HK-2 (cell line): ENCODE measurements around the gene GSC2.
"Not testable (repeated sequence)": the region's sequence is repeated elsewhere in the genome, so short reads cannot be mapped to it uniquely, and the experiment has no call there.

Experiments used
- DNase-seq: peaks from one replicate; pipeline ENCODE4 v3.0.0-alpha.2; 2018; ENCODE audit not compliant: unreplicated experiment

The GSC2 gene

DNA sequence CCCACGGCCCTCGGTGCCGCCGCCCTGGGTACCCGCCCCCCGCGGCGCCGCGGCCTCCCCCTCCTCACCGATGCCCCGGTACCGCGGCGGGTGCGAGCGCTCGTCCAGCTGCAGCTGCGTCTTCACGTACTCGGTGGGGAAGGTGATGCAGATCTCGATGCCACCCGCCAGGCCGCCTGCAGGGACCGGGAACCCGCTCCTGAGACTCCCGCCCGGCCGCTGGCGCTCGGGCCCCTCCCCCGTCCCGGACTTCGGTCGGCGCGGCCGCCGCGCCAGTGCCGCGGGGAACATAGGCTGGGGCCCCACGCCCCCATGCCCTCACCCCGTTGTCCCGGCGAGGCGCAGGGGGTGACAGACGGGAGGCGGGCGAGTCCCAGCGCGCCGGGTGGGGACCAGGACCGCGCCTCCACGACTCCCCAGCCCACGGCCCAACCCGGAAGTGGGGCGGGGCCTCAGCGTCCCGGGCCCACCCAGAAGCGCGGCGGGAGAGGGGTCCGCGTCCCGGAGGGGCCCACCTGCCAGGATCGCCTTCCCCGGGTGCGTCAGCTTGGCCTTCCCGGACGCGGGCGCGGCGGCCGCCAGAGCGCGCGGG lies 28.1 kb upstream of the GSC2 start:
- no peak for DNase-seq

DNA sequence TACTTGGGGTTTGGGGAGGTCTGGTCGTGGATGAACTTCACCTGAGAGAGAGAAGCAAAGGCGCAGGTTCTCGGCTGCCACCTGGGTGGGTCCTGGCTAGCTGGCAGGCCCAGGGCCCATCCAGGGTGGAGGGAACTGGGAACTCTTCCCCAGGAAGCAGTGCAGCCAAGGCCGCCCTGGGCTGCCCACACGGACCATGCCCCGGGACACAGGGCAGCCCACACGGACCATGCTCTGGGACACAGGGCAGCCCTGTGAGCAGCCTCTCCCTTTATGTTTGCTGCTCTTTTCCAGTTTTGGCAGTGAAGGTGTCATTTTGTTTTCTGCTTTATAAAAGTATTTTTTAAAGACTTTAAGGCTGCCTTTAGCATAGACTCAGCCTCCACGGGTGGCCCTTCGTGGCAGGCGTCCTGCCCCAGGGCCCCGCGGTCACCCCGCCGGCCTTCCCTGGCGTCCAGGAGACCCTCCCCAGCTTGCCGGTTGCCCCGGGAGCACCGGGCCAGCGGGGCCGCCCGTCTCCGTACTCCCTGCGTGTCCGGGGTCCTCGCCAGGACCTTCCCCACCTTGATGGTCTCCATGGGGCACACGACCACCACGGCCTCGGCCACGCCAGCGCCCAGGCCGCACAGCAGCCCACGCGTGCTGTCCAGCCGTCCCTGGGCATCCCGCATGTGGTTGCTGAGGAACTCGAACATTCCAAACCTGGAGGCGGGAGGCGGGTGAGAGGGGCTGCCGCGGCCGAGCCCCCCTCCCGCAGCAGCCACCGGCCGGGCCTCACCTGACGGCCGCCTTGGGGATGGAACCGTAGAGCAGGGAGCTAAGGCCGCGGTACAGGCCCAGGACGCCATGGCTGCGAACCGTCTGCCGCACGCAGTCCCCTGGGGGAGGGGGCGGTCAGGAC lies 27.3 kb upstream of the GSC2 start:
- DNase-seq: no peak

DNA sequence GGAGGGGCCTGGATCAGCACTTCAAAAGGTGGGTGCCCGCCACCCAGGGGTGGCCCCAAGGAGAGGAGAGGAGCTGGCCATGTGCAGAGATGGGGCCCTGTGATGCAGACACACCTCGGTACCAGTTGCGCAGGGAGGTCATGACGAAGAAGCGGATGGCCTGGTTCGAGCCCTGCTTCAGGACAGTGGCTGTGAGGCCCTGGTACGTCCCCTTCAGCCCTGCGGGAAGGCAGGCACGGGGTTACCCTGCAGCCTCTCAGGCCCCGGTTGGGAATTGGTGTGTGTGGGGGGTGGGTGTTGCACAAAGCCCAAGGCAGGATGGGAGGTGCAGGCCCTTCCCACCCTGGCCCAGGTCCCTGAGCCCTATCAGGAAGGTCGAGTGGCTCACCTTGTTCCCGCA lies 26.6 kb upstream of the GSC2 start:
- no peak for DNase-seq

DNA sequence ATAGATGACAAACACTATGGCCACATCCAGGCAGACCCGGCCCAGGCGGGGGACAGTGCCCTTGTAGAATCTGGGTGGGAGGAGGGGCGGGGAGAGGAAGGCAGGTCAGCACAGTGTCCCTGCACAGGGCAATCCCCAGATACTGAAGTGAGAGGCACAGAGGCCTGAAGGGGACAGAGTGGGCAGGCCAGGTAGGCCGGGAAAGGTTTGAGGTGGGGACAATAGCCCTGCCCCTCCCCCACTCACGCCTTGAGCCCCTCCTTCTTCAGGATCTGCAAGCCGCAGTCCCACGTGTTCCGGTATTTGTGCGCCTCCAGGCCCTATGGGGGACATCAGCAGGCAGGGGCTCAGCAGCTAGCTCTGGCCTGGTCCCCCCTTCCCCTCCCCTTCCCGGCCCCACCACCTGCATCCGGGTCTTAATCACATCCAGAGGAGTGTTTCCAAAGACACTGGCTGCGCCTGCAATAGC lies 26.1 kb upstream of the GSC2 start:
- DNase-seq: no peak

DNA sequence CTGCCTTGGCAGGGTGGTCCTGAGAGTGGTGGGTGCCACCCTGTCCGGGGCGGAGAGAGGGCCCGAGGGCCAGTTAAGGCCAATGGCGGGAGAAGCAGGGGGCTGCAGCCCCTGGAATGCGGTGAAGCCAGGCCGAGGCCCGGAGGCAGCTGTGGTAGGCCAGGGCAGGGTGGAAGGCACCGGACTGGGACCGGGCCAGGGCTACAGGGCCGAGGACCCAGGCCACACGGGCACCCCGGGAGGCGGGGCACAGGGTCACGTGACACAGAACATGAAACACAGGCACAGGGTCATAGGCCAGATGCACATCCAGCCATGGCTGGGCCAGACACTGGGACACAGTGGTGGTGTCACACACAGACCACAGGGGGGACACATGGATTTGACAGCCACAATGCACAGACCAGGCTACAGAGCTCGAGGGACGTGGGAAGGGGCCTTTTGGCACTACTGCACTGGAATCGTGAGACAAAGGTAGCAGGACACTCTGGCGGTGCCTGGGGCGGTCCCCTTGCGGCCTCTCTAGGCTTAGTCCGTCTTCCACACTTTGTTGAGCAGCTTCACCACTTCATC lies 25.6 kb upstream of the GSC2 start:
- no peak for DNase-seq

DNA sequence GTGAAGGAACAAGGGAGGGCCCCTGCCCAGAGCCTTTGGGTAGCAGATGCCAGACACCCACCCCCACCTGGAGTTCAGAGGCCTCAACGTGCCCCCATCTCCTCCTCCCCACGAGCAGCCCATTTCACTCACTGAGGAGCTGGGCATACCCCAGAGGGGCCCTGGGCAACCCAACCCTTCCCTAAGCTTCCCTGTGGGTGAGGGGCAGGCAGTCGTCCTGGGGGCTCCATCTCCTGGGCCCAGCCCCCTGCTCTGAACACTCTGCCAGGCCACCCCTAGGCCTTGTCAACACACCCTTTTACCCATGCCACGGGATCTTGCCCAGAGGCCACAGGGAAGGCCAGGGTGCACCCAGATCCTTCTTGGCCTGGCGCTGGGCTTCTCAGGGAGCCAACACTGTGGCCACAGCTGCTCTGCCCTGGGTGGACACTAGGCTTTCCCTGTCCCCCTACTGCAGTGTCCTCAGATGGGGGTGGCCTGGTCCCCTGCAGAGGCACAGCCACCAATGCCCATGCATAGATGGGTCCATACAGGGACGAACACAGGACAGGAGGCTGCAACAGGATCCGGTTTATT lies 25.0 kb upstream of the GSC2 start:
- DNase-seq: no peak

DNA sequence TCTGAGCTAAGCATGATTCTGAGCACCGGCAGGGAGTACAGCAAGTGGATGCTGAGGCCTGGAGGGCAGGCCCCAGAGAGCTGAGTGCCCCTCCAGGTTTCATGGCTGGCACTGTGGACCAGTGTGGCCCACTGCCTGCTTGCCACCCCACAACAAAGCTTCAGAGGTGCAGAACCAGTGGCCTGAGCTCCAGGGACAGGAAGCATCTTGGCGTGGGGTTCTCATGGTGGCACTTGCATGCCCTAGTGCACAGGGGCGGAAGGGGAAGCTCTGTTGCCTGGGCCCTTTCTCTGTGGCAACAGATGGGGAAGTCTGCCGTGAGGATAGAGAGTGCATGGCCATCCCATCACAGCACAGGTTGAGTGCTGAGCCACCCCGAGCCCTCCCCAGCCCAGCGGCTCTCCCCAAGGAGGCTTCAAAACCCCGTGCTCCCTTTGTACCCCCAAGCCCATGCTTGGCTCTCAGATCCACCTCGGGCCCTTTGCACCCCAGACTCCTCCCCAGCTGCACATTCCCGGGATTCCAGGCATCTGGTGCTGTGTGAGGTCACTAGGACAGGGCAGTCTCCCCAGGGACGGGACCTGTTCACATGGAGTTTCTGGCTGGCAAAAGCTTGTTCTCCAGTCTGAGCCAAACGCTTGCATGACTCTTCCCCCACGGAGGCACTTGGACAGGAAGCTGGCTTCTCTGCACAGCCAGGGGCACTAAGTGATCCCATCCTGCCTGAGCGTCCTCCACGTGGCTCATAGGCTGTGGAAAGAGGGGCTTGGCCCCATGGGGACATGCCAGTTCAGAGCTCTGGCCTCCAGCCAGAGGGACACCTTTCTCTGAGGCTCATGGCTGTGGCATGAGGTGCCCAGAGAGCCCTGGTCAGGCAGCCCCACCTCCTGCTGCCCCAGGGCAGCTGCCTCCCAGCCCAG lies 24.3 kb upstream of the GSC2 start:
- peak; percentile 69 for DNase-seq

DNA sequence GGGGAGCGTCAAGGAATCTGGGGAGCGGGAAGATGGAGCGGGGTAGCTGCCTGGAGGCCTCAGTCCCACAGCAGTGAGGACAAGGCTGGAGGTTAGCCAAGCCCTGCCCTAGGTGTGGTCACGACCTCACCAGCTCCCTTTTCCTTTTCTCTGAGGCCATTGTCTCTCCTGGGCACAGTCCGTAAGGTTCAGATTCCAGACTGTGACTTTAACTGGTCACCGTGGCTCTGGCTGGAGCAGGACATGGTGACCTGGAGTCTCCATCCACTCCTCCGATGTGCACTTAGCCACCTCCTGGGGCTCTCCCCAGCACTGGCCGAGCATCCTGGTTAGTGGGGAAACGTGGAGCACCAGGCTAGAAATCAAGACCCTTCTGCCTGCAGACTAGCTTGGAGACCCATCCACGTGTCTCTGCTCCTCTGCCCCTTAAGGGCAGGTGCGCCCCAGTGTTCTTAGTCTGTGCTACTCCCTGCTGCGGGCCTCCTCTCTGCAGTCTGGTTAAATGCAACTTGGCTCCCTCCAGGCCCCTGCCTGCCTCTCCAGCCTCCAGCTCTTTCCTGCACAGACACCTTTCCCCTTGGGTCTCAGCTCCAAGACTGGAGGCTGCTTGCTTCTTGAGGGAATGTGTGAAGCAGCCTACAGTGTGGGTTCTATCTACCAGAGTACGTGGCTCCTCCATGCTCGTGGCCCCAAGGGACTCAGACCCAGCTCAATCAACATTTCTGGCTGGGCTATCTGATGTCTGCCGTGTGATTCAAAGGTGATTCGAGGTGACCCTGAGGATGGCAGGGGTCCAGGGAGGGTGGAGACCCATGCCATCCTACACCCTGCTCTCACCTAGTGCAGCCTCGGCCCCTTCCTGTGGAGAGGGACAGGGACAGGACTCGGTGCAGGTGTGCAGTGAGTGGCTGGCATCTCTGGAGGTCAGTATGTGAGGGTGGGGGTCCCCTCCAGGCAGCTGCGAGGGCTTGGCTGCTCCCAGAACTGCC lies 23.2 kb upstream of the GSC2 start:
- DNase-seq: no peak

DNA sequence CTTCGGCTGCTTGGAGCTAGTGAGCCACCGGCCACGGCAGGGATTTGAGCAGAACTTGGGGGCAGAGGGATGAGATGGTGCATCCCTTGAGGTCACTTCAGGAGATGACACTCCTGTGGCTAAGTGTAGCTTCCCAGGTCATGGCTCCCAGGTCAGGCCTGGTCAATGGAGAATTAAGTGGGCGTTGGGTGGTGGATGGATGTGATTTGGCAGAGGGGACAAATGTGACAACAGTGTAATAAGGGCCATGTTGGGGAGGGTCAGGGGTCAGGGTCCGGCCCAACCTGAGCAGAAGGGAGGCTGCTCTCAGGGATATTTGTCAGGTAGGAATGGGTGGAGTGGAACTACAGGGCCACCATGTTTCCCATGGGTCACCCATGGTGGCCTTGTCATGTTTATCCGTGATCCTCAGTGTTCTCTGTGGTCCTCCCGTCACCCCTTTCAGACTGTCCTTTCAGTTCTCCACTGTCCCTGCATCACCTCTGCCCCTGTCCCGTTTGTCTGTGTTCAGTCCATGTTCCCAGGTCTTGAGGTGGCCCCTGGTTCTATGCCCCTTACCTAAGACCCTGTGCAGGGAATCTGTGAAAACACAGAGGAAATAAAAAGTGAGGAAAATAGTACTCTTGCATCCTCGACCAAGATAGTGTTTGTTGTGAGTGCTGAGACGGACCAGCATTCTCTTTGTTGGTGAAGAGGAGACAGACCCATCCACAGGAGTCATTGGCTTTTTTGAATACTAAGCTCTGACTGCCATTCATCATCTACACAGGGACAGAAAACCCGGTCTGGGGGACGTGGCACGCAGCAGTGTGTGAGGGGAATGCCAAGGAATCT lies 22.3 kb upstream of the GSC2 start:
- no peak for DNase-seq

DNA sequence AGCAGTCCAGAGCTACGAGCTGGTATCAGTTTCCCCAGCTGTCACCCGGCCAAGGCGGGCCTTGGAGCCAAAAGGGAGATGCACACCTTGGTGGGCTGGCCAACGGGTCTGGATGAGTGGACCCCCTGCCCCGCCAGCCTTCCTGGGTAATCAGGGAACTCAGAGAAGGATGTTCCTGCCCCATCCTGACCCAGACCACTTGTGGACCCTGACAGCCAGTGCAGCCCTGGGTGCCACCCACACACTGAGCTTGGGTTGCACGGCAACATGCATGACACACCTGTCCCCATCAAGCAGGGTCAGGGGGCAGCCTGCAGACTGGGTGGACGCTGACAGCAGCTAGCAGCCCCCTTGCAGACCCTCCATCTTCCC lies 19.8 kb upstream of the GSC2 start:
- DNase-seq: no peak

DNA sequence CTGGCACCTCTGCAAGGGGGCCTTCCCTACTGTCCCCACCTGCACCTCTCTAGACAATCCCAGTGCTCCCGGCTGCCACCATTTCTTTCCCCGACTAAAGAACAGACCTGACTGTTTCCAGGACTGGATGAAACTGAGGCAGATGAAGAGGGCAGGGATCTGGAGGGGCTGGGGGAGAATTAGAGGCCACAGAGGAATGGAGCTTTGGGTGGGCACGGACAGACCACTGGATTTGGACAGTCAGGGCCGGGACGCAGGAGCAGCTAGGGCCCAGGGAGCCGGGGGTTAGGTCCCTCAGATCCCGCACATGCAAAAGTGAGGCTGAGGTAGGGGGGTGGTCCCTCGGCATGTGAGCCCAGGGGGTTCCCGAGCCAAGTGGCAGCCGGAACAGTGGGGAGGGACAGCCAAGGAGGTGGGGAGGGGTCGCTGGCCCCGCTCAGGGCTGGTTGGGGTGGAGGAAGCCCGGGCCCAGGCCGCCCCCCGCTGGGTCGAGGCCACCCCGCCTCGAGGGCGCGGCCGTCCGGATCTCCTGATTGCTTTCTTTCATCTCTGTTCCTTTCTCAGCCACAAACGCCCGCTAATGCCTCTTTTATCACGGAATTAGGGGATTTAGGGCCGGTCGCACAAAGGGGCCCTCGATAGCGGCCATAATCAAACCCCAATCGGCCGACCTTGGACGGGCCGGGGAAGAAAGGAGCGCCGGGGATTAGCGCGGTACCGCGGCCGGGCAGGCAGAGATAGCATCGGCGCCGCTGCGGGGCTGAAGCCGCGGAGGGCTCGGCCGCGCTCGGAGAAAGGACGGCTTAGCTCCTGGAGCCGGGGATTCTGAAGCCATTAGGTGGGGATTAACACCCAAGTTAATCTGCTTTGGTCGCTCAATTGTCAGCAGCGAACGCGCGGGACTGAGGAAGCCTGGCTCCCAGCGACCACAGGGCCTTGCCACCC lies 19.2 kb upstream of the GSC2 start:
- no peak for DNase-seq

DNA sequence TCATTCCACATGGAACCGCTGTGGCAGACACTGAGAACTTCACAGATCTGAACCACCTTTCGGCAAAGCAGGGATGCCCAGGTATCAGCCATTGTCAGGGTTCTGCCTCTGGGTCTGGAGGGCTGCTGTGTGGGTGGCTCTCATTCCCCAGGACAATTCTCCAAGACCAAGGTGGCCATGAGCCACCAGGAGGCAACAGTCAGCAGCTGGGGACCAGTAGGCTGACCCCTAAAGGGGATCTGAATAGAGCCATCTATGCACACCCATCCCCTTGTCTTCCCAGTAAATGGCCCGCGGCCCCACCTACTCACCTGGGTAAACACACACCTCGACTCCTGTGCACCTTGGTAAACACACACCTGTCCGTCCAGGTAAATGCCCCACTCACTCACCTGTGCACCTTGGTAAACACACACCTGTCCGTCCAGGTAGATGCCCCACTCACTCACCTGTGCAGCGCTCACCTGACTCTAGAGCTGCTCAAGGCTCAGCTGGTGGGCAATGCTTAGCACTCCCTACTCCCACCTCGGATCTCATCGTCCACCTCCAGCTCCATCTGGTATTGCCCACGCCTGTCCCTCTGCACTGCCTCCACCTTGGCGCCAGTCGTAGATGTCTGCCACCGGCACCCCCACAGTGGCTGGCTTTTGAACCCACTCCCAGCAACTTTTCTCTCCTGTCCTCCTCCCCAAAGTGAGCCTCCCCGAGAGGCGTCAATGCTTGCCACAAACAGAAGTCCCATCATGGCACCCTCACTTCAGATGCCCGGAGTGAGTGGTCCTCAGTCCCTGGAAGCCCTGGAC lies 18.2 kb upstream of the GSC2 start:
- no peak for DNase-seq

DNA sequence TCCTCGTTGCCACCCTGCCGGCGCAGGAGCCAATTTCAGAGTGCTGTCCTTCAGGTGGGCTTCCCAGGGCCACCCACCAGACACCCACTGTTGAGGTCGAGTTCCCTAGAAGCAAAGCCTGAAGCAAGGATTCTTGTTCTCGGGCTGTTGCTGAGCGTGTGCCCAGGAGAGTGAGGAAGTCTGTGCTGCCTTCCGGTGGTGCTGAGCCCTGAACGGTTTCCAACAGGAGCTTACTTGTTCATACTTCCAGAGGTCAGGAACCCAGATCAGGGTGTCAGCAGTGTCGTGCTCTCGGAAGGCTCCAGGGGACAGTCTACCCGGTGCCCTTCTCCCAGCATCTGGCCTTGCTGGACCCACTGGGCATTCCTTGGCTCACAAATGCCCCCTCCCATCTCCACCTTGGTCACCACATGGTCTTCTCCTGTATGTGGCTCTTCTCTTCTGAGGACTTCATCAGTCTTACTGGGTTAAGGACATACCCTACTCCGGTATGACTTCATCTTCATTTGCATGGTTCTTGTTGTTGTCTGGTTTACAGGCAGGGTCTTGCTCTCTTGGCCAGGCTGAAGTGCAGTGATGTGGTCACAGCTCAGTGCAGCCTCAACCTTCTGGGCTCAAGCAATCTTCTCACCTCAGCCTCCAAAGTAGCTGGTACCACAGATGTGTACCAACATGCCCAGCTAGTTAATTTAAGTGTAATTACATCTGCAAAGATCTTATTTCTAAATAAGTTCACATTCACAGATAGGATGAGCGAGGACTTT lies 17.2 kb upstream of the GSC2 start:
- no peak for DNase-seq

DNA sequence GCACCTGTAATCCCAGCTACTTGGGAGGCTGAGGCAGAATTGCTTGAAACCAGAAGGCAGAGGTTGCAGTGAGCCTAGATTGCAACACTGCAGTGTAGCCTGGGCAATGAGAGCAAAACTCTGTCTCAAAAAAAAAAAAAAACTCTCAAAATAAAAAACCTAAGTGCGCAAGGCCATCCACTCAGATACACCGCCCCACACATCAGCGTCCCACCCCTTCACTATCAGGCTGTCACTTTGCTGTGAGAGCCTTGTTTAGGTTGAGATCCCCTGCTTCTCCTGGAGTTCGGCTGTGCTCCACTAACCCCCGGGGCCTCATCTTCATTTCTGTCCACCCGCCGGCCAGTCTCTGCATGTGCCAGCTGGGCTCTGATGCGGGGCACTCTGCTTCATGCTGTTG lies 16.3 kb upstream of the GSC2 start:
- DNase-seq: no peak

DNA sequence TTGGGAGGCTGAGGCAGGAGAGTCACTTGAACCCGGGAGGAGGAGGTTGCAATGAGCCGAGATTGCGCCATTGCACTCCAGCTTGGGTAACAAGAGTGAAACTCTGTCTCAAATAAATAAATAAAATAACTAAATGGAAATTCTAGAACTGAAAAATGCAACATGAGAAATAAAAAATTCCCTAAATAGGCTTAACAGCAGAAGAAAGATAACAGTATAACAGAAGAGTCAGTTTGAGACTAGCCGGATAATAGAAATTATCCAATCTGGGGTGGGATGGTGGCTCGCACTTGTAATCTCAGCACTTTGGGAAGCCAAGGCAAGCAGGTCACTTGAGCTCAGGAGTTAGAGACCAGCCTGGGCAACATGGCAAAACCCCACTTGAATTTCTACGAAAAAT lies 14.3 kb upstream of the GSC2 start:
- no peak for DNase-seq

DNA sequence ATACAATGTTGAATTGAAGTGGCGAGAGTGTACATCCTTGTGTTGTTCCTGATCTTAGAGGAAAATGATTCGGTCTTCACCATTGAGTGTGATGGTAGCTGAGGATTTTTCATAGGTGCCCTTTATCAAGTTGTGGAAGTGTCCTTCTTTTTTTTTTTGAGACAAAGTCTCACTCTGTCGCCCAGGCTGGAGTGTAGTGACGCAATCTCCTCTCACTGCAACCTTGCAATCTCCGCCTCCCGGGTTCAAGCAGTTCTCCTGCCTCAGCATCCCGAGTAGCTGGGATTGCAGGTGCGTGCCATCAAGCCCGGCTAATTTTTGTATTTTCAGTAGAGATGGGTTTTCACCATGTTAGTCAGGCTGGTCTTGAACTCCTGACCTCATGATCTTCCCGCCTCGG lies 8.6 kb upstream of the GSC2 start:
- DNase-seq: not testable (repeated sequence)

DNA sequence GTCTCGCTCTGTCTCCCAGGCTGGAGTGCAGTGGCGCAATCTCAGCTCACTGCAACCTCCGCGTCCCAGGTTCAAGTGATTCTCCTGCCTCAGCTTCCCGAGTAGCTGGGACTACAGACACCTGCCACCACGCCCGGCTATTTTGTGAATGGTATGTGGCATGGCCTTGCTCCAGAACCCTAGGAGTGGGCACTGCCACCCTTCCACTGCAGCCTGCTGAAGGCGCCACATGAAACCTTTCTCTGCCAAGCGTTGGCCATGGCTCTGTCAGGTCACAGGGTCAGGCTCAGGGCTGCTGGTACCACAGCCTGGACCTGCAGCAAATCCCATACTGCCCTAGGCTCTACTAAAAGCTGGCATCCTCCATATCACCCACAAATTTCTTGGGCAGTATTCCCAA lies 6.0 kb upstream of the GSC2 start:
- not testable (repeated sequence) for DNase-seq
